Tibial nerve (tissue), 4 donors: Measurements from ENCODE around the gene DISP1.

ENCODE experiments used
- EP300 ChIP-seq, 2 donors: sonication (generic); formaldehyde crosslinking; IDR thresholded peaks; one replicate each; pipeline ENCODE4 v1.6.1; 2017; ENCODE audit warnings: antibody characterized with exemption in 2 of 2, mild to moderate bottlenecking in 1 of 2
- POLR2A ChIP-seq, 2 donors: fragments of 450-650 bp; IDR thresholded peaks; one replicate each; pipeline ENCODE4 v1.6.1; 2017; ENCODE audit warnings: antibody characterized with exemption in 2 of 2, mild to moderate bottlenecking in 2 of 2, moderate library complexity in 2 of 2
- TF ChIP-seq, protein P1 (sequence below), 5 experiments: fragments of 200-600 bp in 3 of 5; fragments of 450-650 bp in 2 of 5; sonication (generic) in 3 of 5; IDR thresholded peaks; one replicate each; pipeline ENCODE4 v1.5.1; 2016 to 2019; ENCODE audit warnings: antibody characterized with exemption in 5 of 5, mild to moderate bottlenecking in 3 of 5, moderate library complexity in 2 of 5

DNA sequence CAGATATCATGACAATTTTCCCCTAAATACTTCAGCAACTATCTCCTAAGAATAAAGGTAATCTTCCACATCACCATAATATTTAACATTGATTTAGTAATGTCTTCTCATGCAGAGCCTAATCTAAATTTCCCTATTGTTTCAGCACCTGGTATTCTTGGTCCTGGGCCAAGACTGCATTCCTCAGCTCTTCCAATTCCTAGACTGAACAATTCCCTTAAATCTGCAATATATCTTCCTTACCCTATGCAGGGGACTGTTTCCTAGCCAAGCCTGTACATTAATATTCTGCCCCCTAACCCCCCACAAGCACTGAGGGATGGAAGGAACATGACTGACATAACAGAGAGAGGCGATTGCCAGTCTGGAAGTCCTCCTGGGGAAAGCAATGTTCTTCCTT is 28.7 kb upstream of the DISP1 start:
- TF ChIP-seq, protein P1, sequence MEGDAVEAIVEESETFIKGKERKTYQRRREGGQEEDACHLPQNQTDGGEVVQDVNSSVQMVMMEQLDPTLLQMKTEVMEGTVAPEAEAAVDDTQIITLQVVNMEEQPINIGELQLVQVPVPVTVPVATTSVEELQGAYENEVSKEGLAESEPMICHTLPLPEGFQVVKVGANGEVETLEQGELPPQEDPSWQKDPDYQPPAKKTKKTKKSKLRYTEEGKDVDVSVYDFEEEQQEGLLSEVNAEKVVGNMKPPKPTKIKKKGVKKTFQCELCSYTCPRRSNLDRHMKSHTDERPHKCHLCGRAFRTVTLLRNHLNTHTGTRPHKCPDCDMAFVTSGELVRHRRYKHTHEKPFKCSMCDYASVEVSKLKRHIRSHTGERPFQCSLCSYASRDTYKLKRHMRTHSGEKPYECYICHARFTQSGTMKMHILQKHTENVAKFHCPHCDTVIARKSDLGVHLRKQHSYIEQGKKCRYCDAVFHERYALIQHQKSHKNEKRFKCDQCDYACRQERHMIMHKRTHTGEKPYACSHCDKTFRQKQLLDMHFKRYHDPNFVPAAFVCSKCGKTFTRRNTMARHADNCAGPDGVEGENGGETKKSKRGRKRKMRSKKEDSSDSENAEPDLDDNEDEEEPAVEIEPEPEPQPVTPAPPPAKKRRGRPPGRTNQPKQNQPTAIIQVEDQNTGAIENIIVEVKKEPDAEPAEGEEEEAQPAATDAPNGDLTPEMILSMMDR (IDR thresholded peaks at IDR 0.05): no peak
- TF ChIP-seq POLR2A (IDR thresholded peaks at IDR 0.05) (no peak), EP300 (IDR thresholded peaks at IDR 0.05) (no peak)
